Hepatocyte (in vitro differentiated cells): ENCODE results near the gene SYT9. TPM values are rescaled to one million over a fixed set of nuclear protein-coding genes. Genes with fewer than 3 reads are reported as not detected.

Source experiments
- DNase-seq: peaks from one replicate; pipeline ENCODE4 v3.0.0-alpha.2; 2016; ENCODE audit warnings: low spot score
- H2AFZ ChIP-seq: fragments of 200-600 bp; sonication (generic); 2 replicates; pipeline ENCODE4 v1.6.0; 2016; ENCODE audit warnings: antibody characterized with exemption, mild to moderate bottlenecking
- H3K27ac ChIP-seq: fragments of 200-600 bp; sonication (generic); 2 replicates; pipeline ENCODE4 v1.5.1; 2016; ENCODE audit warnings: mild to moderate bottlenecking
- H3K27me3 ChIP-seq: fragments of 200-600 bp; sonication (generic); 2 replicates; pipeline ENCODE4 v1.6.1; 2016
- H3K36me3 ChIP-seq: fragments of 200-600 bp; sonication (generic); replicated peaks from 2 replicates; pipeline ENCODE4 v1.5.1; 2016; ENCODE audit warnings: low read depth; ENCODE audit not compliant: insufficient read depth
- H3K4me1 ChIP-seq: fragments of 200-600 bp; sonication (generic); 2 replicates; pipeline ENCODE4 v1.5.1; 2016; ENCODE audit warnings: mild to moderate bottlenecking, moderate library complexity; ENCODE audit not compliant: insufficient read depth
- H3K4me2 ChIP-seq: fragments of 200-600 bp; sonication (generic); 2 replicates; pipeline ENCODE4 v1.6.0; 2016
- H3K4me3 ChIP-seq: fragments of 200-600 bp; sonication (generic); 2 replicates; pipeline ENCODE4 v1.5.1; 2016; ENCODE audit warnings: mild to moderate bottlenecking
- H3K79me2 ChIP-seq: fragments of 200-600 bp; sonication (generic); 2 replicates; pipeline ENCODE4 v1.6.0; 2017; ENCODE audit warnings: mild to moderate bottlenecking
- H3K9me2 ChIP-seq: fragments of 200-600 bp; sonication (generic); replicated peaks from 2 replicates; pipeline ENCODE4 v1.6.0; 2017; ENCODE audit warnings: mild to moderate bottlenecking; ENCODE audit not compliant: insufficient read depth
- H3K9me3 ChIP-seq: fragments of 200-600 bp; sonication (generic); 2 replicates; pipeline ENCODE4 v1.5.1; 2016; ENCODE audit warnings: low read depth, mild to moderate bottlenecking
- H4K20me1 ChIP-seq: fragments of 200-600 bp; sonication (generic); 2 replicates; pipeline ENCODE4 v1.6.0; 2016; ENCODE audit warnings: mild to moderate bottlenecking; ENCODE audit not compliant: insufficient read depth, poor library complexity, severe bottlenecking
- CTCF ChIP-seq: fragments of 200-600 bp; sonication (generic); IDR thresholded peaks from 2 replicates; pipeline ENCODE4 v1.5.1; 2016; ENCODE audit warnings: antibody characterized with exemption, mild to moderate bottlenecking; ENCODE audit not compliant: poor library complexity
- EZH2 ChIP-seq: fragments of 200-600 bp; sonication (generic); IDR thresholded peaks from 2 replicates; pipeline ENCODE4 v1.6.1; 2016; ENCODE audit warnings: antibody characterized with exemption, mild to moderate bottlenecking, borderline replicate concordance
- EZH2phosphoT487 ChIP-seq: fragments of 200-600 bp; sonication (generic); IDR thresholded peaks from one replicate; pipeline ENCODE4 v1.6.1; 2018; ENCODE audit warnings: antibody characterized with exemption, mild to moderate bottlenecking, low read depth, moderate library complexity; ENCODE audit not compliant: unreplicated experiment, severe bottlenecking
- WGBS: methylation state at CpG from one replicate; pipeline ENCODE4 v1.1.6; 2016; ENCODE audit warnings: low lambda C conversion rate; ENCODE audit errors: missing lambda C conversion rate; 5-methylcytosine and 5-hydroxymethylcytosine counted together
- polyA plus RNA-seq: library from polyadenylated mRNA; unstranded; fragments of >200 nt; fragmentation: Nextera tagmentation; extraction: Ambion mirVana; gene quantifications from 2 replicates; pipeline ENCODE4 v1.2.1, GENCODE V29; 2016
- total RNA-seq: library from RNA; depleted of rRNA; stranded (reverse); fragments of >200 nt; gene quantifications from 2 replicates; pipeline ENCODE4 v1.2.3, GENCODE V29; 2014

Gene SYT9
- total and polyA plus RNA-seq, 2 experiments from 2014 or later, result 0.22 to 1.3 TPM

- Histone ChIP-seq H3K4me3 (no peak overlapping the region), H2AFZ (no peak overlapping the region), H4K20me1 (no peaks in the 10 kb centered on the region), H3K36me3 (no peaks in the 10 kb centered on the region), H3K9me2 (no peaks in the 10 kb centered on the region), H3K9me3 (no peaks in the 10 kb centered on the region), H3K79me2 (no peaks in the 10 kb centered on the region), H3K27ac (no peak overlapping the region), H3K4me2 (no peak overlapping the region), H3K27me3 (no peaks in the 10 kb centered on the region), H3K4me1 (no peaks in the 10 kb centered on the region)
- WGBS, result 82% methylated on average over 2 of the region's 2 CpGs
- DNase-seq, result no peak
- no peak for TF ChIP-seq EZH2phosphoT487
- no peak for TF ChIP-seq CTCF
- TF ChIP-seq EZH2, result no peak
Observed at GRCh38 chr11:7291100-7291829, 39.6 kb downstream of the SYT9 start.

GRCh38 chr11:7292922-7293321 lies 41.2 kb downstream of the SYT9 start:
- WGBS, result 83% methylated on average over 2 of the region's 2 CpGs
- TF ChIP-seq EZH2 (no peak), EZH2phosphoT487 (no peak)

GRCh38 chr11:7299393-7299792 lies 47.7 kb downstream of the SYT9 start:
- H4K20me1 ChIP-seq, result no peaks in the 10 kb centered on the region
- TF ChIP-seq EZH2, result no peak
- no peak for TF ChIP-seq CTCF
- TF ChIP-seq EZH2phosphoT487, result no peak
- no peak overlapping the region for H3K4me2 ChIP-seq
- H3K9me3 ChIP-seq, result no peaks in the 10 kb centered on the region
- DNase-seq, result no peak
- H3K27me3 ChIP-seq, result no peaks in the 10 kb centered on the region
- H3K36me3 ChIP-seq, result no peaks in the 10 kb centered on the region
- no peaks in the 10 kb centered on the region for H3K79me2 ChIP-seq
- WGBS, result 79% methylated on average over 3 of the region's 3 CpGs
- H3K4me3 ChIP-seq, result no peak overlapping the region
- H2AFZ ChIP-seq, result no peak overlapping the region
- H3K4me1 ChIP-seq, result no peaks in the 10 kb centered on the region
- no peak overlapping the region for H3K27ac ChIP-seq
- H3K9me2 ChIP-seq, result no peaks in the 10 kb centered on the region

More at GRCh38 chr11:7292922-7293321, 41.2 kb downstream of the SYT9 start:
- no peak overlapping the region for H3K4me3 ChIP-seq
- DNase-seq, result no peak
- no peak overlapping the region for H2AFZ ChIP-seq
- no peaks in the 10 kb centered on the region for H3K9me2 ChIP-seq
- H3K4me1 ChIP-seq, result no peaks in the 10 kb centered on the region
- no peaks in the 10 kb centered on the region for H3K27me3 ChIP-seq
- H3K27ac ChIP-seq, result no peak overlapping the region
- no peaks in the 10 kb centered on the region for H3K79me2 ChIP-seq
- no peaks in the 10 kb centered on the region for H3K9me3 ChIP-seq
- H3K4me2 ChIP-seq, result no peak overlapping the region
- H4K20me1 ChIP-seq, result no peaks in the 10 kb centered on the region
- H3K36me3 ChIP-seq, result no peaks in the 10 kb centered on the region

GRCh38 chr11:7300281-7300680 lies 48.6 kb downstream of the SYT9 start:
- WGBS, result 67% methylated on average over 2 of the region's 2 CpGs
- H3K27me3 ChIP-seq, result no peaks in the 10 kb centered on the region

More at GRCh38 chr11:7300281-7300680, 48.6 kb downstream of the SYT9 start:
- no peak overlapping the region for H3K4me2 ChIP-seq
- no peaks in the 10 kb centered on the region for H3K79me2 ChIP-seq
- H3K4me3 ChIP-seq, result no peak overlapping the region
- H2AFZ ChIP-seq, result no peak overlapping the region
- no peaks in the 10 kb centered on the region for H3K9me3 ChIP-seq
- no peaks in the 10 kb centered on the region for H4K20me1 ChIP-seq
- DNase-seq, result no peak
- H3K36me3 ChIP-seq, result no peaks in the 10 kb centered on the region
- H3K9me2 ChIP-seq, result no peaks in the 10 kb centered on the region
- H3K27ac ChIP-seq, result no peak overlapping the region
- TF ChIP-seq EZH2phosphoT487, result no peak
- TF ChIP-seq CTCF, result no peak
- no peak for TF ChIP-seq EZH2
- H3K4me1 ChIP-seq, result no peaks in the 10 kb centered on the region
